Prostate gland (tissue), 2 donors: Measurements from ENCODE around the gene MCHR1. TPM values are rescaled to one million over a fixed set of nuclear protein-coding genes. Genes with fewer than 3 reads are reported as not detected.

ENCODE experiments used
- DNase-seq: peaks from one replicate; pipeline ENCODE4 v3.0.0-alpha.2; 2019; ENCODE audit warnings: low spot score
- H3K27ac ChIP-seq, 2 donors: fragments of 200-600 bp; sonication (generic); 2 replicates each; pipeline ENCODE4 v1.5.1; 2017 to 2019
- H3K27me3 ChIP-seq: fragments of 200-600 bp; sonication (generic); replicated peaks from 2 replicates; pipeline ENCODE4 v1.5.1; 2019; ENCODE audit not compliant: insufficient read depth
- H3K36me3 ChIP-seq, 2 donors: fragments of 200-600 bp; sonication (generic); 1 replicate in 1 of 2; 2 replicates in 1 of 2; pipeline versions ENCODE4 v1.5.1 to v1.8.1; 2017 to 2019
- H3K4me1 ChIP-seq: fragments of 200-600 bp; sonication (generic); replicated peaks from 2 replicates; pipeline ENCODE4 v1.5.1; 2019
- H3K4me3 ChIP-seq, 2 donors: fragments of 200-600 bp; sonication (generic); 2 replicates each; pipeline ENCODE4 v1.5.1; 2017 to 2019
- H3K9me3 ChIP-seq: fragments of 200-600 bp; sonication (generic); 2 replicates; pipeline ENCODE4 v1.5.1; 2017
- CTCF ChIP-seq, 4 experiments: fragments of 200-600 bp in 2 of 4; fragments of 450-650 bp in 2 of 4; sonication (generic) in 2 of 4; IDR thresholded peaks; 1 replicate in 3 of 4; 2 replicates in 1 of 4; pipeline ENCODE4 v1.5.1; 2016 to 2019; ENCODE audit warnings: antibody characterized with exemption in 4 of 4, mild to moderate bottlenecking in 2 of 4, moderate library complexity in 2 of 4
- POLR2A ChIP-seq: fragments of 450-650 bp; IDR thresholded peaks from one replicate; pipeline ENCODE4 v1.6.1; 2016; ENCODE audit warnings: antibody characterized with exemption, mild to moderate bottlenecking
- POLR2AphosphoS5 ChIP-seq: sonication (generic); formaldehyde crosslinking; IDR thresholded peaks from one replicate; pipeline ENCODE4 v1.6.1; 2017; ENCODE audit warnings: antibody characterized with exemption
- WGBS: methylation state at CpG from one replicate; pipeline ENCODE4 v1.1.5; 2018; 5-methylcytosine and 5-hydroxymethylcytosine counted together
- intact Hi-C: fragments of 100-400 bp; cut with DNase I; formaldehyde crosslinking; loops from one replicate; pipeline ENCODE4 v1.14.2; 2022
- total RNA-seq, 2 donors: library from RNA; depleted of rRNA; stranded (reverse); fragments of >200 nt; gene quantifications; one replicate each; pipeline ENCODE4 v1.1.0, GENCODE V29; 2016

The MCHR1 gene
- total RNA-seq, 2 donors from 2014 or later: 0.45 TPM; not detected in 1

- TF ChIP-seq POLR2A: no peak
- no peak for TF ChIP-seq CTCF (IDR thresholded peaks at IDR 0.05)
- TF ChIP-seq POLR2AphosphoS5: no peak
- no peak for DNase-seq
- 25% methylated on average over 46 of the region's 46 CpGs for WGBS
- H3K27me3 ChIP-seq: no peaks in the 10 kb centered on the region
- H3K4me1 ChIP-seq: peaks cover 2% of the 10 kb centered on the region
- no peaks in the 10 kb centered on the region for H3K36me3 ChIP-seq
- no peaks in the 10 kb centered on the region for H3K9me3 ChIP-seq
- intact Hi-C loops: loop anchor here (5.0 kb wide), 1 partner anchor 110 kb away; no protein-coding TSS in a partner anchor
- H3K4me3 ChIP-seq: peak overlapping the region; percentile 67 to 88
- H3K27ac ChIP-seq: peak overlapping the region; percentile 87 to 89
Measured at GRCh38 chr22:40637183-40638150, 41.8 kb upstream of the MCHR1 start.

- DNase-seq: no peak
Measured at GRCh38 chr22:40638261-40638660, 41.0 kb upstream of the MCHR1 start.

GRCh38 chr22:40641269-40641668 is 38.0 kb upstream of the MCHR1 start:
- H3K4me1 ChIP-seq: no peaks in the 10 kb centered on the region
- H3K4me3 ChIP-seq: no peak overlapping the region
- H3K27me3 ChIP-seq: no peaks in the 10 kb centered on the region
- no peak overlapping the region for H3K27ac ChIP-seq
- intact Hi-C loops: no loop called here
- DNase-seq: no peak
- TF ChIP-seq CTCF (IDR thresholded peaks at IDR 0.05) (no peak), POLR2A (no peak), POLR2AphosphoS5 (no peak)
- WGBS: 95% methylated on average over 6 of the region's 6 CpGs
- no peaks in the 10 kb centered on the region for H3K36me3 ChIP-seq
- H3K9me3 ChIP-seq: no peaks in the 10 kb centered on the region

More at GRCh38 chr22:40638261-40638660, 41.0 kb upstream of the MCHR1 start:
- Histone ChIP-seq H3K4me3 (no peak overlapping the region), H3K4me1 (peaks cover 2% of the 10 kb centered on the region), H3K36me3 (no peaks in the 10 kb centered on the region), H3K27ac (no peak overlapping the region), H3K9me3 (no peaks in the 10 kb centered on the region), H3K27me3 (no peaks in the 10 kb centered on the region)
- WGBS: 94% methylated on average over 17 of the region's 17 CpGs
- intact Hi-C loops: loop anchor here (5.0 kb wide), 1 partner anchor 111 kb away; no protein-coding TSS in a partner anchor
- TF ChIP-seq POLR2AphosphoS5: no peak
- TF ChIP-seq POLR2A: no peak
- TF ChIP-seq CTCF (IDR thresholded peaks at IDR 0.05): no peak

- WGBS: 94% methylated on average over 4 of the region's 4 CpGs
- TF ChIP-seq CTCF (IDR thresholded peaks at IDR 0.05) (no peak), POLR2AphosphoS5 (no peak), POLR2A (no peak)
- DNase-seq: no peak
- Histone ChIP-seq H3K4me1 (no peaks in the 10 kb centered on the region), H3K9me3 (no peaks in the 10 kb centered on the region), H3K36me3 (no peaks in the 10 kb centered on the region), H3K27me3 (no peaks in the 10 kb centered on the region), H3K4me3 (no peak overlapping the region), H3K27ac (no peak overlapping the region)
- intact Hi-C loops: no loop called here
Measured at GRCh38 chr22:40642316-40642715, 37.0 kb upstream of the MCHR1 start.
